Measurements from ENCODE around the gene RGS13.

DNA sequence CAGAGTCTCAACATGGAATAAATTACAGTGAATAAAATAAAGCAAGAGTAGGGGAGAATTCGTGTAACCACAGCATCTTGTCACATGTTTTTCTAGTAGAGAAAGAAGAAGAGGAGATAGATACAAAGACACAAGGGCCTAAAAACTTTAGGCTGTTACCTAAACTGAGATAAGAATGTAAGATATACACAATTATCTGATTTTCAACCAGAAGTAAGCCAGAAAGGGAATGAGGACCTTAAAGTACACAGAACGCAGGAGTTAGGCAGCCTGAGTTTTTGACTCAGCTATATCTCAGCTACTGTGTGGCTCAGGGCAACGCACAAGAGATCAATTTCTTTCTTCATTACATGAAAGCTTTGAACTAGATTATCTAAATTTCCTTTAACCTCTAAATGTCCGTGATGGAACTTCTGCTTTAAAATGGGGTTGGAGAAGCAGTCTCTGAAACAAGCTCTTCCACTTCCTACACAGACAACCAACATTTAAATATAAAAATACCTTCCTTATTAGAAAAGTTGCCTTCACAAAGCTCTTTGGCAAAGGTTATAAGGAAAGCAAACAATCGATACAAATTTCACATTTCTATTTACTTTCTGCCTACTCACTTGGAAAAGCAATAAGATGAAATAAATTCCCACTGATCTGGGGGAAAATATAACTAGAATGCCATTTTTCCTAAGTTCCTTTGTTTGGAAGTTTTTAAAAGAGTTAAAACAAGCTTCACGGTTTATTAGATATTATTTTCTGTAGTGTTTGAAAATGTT, 5.2 kb upstream of the RGS13 start:
- TF ChIP-seq EZH2phosphoT487 (IDR thresholded peaks at IDR 0.05; ENCODE audit: unreplicated experiment) = no peak
- TF ChIP-seq, protein P1, sequence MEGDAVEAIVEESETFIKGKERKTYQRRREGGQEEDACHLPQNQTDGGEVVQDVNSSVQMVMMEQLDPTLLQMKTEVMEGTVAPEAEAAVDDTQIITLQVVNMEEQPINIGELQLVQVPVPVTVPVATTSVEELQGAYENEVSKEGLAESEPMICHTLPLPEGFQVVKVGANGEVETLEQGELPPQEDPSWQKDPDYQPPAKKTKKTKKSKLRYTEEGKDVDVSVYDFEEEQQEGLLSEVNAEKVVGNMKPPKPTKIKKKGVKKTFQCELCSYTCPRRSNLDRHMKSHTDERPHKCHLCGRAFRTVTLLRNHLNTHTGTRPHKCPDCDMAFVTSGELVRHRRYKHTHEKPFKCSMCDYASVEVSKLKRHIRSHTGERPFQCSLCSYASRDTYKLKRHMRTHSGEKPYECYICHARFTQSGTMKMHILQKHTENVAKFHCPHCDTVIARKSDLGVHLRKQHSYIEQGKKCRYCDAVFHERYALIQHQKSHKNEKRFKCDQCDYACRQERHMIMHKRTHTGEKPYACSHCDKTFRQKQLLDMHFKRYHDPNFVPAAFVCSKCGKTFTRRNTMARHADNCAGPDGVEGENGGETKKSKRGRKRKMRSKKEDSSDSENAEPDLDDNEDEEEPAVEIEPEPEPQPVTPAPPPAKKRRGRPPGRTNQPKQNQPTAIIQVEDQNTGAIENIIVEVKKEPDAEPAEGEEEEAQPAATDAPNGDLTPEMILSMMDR (conservative IDR thresholded peaks at IDR 0.05; ENCODE audit: low read depth in 2 of 2) = no peak
- no peak for TF ChIP-seq EZH2 (IDR thresholded peaks at IDR 0.05; ENCODE audit: low read depth, unreplicated experiment)
- no peak for TF ChIP-seq ETS1 (IDR thresholded peaks at IDR 0.05)
- no peak for TF ChIP-seq REST (IDR thresholded peaks at IDR 0.05; ENCODE audit: unreplicated experiment)
